HT1080 (cell line): ENCODE results near the gene MARCHF9. TPM values are rescaled to one million over a fixed set of nuclear protein-coding genes. Genes with fewer than 3 reads are reported as not detected.

ENCODE experiments used
- DNase-seq: peaks from one replicate; pipeline ENCODE4 v3.0.0-alpha.2; 2015; ENCODE audit warnings: low read depth
- total RNA-seq: library from RNA; depleted of rRNA; stranded (reverse); fragments of >200 nt; shearing (Covaris generic); gene quantifications from 2 replicates; pipeline ENCODE4 v1.2.3, GENCODE V29; 2014

The MARCHF9 gene
- total RNA-seq, 1 experiment from 2014 or later: 15.9 TPM

- no peak for DNase-seq
Measured at GRCh38 chr12:57753756-57754337, 1.1 kb upstream of the MARCHF9 start.

- no peak for DNase-seq
Measured at GRCh38 chr12:57755194-57755453, 221 bp downstream of the MARCHF9 start.

DNA sequence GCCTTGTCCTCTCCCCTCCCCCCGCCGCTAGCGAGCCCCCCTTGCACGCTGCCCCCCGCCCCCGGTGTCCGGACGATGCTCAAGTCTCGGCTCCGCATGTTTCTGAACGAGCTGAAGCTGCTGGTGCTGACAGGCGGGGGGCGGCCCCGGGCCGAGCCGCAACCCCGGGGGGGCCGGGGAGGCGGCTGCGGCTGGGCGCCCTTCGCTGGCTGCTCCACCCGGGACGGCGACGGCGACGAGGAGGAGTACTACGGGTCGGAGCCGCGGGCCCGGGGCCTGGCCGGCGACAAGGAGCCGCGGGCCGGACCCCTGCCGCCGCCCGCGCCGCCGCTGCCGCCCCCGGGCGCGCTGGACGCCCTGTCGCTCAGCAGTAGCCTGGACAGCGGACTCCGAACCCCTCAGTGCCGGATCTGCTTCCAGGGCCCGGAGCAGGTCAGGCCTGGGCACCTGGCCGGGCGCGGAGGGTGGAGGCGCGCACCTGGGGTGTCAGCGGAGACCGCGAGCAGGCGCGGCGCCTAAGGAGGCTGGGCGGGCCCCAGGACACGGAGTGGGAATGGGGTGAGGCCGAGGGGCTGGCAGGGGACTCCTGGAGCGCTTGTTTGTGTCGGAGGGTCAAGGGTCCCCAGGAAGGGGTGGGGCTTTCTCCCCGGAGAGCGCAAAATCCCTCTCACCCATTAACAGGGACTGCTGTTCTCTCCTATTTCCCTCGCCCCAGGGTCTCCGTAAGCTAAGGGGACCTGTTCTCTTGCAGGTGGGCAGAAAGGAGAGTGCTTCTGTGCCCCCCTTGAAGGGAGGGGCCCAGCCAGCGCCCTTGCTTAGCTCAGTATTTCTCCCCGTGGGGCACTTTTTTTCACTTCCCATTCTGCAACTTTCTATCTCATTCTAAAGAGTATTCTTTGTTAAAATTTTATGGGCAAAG, 810 bp downstream of the MARCHF9 start:
- DNase-seq: no peak

DNA sequence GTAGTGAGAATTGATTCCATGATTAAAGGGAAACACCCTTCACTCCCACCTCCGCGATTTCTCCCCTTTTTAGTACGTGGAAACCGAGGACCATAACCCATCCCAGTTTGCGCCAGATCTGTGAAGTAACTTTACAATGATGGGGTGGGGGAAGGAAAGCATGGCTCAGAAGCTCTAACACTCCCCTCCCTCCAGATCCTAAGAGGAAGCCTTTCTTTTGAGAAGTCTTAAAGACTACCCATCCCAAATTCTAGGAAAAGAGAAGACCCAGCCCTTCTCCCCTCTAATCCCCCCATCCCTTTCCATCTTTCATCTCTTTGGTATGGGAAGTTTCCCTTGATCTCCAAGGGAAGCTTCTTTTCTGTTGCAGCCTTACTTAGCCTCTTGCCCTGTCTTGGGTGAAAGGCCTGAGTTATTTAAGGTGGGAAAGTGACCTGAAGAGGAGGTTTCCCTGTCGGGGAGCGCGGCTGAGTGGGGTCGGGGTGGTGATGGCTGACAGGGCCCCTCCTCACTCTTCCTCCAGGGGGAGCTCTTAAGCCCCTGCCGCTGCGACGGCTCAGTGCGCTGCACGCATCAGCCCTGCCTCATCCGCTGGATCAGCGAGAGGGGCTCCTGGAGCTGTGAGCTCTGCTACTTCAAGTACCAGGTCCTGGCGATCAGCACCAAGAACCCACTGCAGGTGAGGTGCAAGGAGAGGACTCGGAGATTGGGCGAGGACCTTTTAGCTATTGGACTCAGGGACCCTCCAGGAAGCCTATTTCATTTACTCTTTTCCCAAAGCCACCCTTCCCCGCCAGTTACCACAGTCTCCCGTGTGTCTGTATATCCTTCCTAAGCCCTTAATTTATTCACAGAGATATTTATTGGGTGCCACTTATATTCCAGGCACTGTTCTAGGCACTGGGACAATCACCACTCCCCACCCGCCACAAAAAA, 1.8 kb downstream of the MARCHF9 start:
- no peak for DNase-seq

DNA sequence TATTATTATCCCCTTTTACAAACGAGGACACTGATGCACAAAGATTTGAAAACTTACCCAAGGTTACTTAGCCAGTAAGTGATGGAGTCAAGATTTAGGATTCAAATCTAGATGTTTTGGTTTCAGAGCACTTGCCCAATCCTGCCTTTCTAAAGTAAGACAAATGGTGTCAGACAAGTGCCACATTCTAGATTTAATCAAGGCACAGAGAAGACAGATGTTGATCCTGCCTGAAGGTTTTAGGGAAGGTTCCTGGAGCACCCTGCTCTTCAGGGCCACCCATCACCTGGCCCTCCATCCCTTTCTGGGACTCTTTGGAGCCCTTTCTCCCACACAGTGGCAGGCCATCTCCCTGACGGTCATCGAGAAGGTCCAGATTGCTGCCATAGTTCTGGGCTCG, 2.9 kb downstream of the MARCHF9 start:
- no peak for DNase-seq

DNA sequence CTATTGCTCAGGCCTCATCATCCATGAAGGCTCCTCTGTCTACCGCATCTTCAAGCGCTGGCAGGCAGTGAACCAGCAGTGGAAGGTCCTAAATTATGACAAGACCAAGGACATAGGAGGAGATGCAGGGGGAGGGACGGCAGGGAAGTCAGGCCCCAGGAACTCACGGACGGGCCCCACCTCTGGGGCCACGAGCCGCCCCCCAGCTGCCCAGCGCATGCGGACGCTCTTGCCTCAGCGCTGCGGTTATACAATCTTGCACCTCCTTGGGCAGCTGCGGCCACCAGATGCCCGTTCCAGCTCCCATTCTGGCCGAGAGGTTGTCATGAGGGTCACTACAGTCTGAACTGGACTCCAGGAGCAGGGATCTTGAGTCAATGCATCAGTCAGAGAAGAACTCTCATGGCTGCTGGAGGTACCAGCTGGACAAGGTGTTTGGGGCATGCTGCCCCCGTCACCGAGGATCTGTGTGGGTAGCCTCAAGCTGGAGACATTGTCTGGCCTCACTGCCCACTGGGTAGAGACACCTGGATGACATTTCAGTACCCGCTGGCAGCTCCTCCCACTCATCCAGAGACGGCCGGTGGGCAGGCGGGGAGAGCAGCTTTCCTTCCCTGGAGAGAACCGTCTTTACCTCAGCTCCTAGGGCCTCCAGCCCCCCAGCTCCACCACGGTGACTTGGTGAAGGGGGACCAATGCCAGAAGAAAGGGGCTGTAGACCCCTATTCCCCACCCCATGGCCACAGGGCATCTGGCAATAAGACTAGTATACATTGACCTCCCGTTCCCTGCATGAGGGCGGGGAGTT, 3.9 kb downstream of the MARCHF9 start:
- DNase-seq: no peak

DNA sequence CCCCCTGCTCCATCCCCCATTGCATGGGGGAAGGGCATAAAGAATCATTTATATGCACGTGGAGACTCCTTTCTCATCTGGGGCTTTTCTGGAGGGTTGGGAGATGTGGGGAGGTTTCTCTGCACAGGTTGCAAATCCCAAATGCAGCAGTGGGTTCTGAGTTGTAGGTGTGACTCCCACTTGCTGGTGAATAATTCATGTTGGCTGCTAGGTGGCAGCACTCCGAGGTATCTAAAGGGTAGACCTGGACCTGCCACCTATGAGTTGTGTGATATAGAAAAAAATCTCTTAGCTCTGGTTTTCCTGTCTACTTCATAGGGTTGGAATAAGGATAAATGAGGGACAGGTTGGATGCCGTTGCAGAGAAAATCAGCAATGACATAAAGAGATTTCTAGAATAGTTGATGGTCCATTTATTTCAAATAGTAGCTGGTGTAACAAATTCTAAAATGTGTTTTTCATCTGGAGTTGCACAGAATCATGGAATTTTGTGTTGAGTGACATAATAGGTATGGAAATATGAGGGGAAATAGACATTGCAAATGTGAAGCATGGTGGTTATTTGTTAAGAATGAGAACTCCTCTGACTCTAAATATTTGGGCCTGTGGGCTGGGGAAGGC, 4.6 kb downstream of the MARCHF9 start:
- DNase-seq: no peak

- no peak for DNase-seq
Measured at GRCh38 chr12:57760347-57760982, 5.6 kb downstream of the MARCHF9 start.

- DNase-seq: no peak
Measured at GRCh38 chr12:57761391-57761998, 6.6 kb downstream of the MARCHF9 start.

- no peak for DNase-seq
Measured at GRCh38 chr12:57762463-57762862, 7.6 kb downstream of the MARCHF9 start.

DNA sequence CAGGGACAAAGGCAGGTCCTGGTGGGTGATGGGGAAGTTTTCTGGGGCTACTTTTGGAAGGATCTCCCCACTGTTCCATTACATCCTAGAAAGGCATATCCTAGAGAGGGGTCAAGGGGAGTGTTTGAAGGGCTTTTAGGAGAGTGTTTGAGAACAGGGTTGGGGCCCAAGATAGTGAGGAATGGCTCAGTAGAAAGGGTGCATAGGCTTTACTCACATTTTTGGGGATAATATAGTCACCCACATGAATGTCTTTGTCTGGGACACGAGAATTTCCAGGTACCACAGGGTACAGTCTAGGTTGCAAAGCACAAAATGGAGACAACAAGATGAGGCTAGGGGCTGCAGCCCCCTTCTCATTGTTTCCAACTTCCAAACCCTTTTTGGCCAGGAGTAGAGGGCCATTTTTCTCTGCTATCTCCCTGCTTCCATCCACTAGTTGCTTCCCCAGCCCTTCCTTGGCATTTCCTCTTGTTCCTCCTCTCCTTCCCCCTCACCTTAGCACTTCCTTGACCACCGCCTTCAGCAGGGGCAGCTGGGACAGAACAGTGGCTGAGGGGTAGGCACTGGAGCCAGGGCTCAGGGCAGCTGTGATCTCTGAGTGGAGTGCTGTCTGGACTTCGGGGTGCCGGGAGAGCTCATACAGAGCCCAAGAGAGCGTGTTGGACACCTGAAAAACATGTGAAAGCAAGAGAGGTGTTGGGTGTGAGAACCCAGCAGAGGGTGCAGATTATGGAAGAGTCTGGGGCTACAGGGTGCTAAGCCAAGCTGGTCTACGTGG, 9.2 kb downstream of the MARCHF9 start:
- no peak for DNase-seq

- no peak for DNase-seq
Measured at GRCh38 chr12:57764662-57765002, 9.7 kb downstream of the MARCHF9 start.

DNA sequence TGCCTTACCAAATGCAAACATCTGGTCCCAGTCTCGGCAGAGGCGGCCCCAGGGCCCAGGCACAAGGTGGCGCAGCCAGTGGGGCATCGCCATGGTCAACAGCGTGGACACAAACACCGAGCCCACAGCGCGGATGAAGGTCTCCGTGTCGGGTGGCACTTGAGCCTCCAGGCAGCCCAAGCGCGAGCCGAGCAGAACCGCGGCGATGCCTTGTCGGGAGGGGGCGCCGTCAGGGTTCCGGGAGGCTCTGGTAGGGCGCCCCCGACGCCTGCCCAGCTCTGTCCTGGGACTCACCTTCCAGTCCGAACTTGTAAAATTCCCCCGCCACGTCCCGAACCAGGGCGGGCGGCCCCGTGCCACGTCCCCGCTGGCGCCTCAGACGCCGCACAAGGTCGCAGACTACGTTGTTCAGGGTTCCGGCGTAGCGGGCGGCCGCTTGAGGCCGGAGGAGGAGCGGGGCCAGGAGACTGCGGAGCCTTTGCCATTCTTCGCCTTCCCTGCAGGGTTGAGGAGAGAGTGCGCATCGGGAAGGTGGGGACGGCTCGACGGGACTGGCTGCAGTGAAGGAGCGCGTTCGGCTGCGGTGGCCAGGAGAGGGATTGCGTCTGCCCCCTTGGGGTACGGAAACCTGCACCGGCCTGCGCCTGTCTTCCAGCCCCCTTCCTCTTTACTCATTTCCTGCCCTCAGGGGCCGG, 10.2 kb downstream of the MARCHF9 start:
- DNase-seq: no peak

DNA sequence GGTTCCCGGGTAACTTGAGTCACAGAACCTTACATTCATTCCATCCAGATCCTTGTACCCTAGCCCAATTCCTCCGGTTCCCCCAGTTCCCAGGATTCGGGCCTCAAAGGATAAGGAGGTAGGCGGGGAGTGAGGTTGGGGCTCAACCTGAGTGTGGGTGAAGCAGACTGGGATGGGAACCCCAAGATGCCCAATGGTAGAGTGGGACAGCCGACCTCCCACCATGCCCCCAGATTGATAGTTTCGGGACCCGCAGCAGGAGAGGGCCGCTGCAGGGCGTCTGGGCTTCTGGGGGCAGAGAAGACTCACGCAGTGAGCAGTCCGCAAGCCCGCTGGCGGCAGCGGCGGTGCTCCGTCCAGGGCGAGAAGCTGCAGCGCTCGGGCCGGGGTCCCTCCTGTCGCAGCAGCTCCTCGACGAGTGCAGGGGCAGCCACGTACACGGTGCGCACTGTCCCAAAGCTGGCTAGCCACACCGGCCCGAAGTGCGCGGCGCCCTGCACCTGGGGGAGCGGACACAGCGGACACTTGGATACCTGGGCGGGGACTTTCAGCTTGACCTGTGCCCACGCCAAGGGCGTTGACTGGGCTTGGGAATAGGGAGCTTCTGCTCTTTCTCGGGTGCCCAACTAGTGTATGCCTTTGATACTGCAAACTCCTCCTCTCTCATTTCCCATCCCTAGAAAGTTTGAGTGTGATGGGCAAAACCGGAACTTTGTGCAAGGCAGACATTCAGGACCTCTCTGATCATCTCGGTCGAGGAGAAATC, 11.0 kb downstream of the MARCHF9 start:
- DNase-seq: no peak

DNA sequence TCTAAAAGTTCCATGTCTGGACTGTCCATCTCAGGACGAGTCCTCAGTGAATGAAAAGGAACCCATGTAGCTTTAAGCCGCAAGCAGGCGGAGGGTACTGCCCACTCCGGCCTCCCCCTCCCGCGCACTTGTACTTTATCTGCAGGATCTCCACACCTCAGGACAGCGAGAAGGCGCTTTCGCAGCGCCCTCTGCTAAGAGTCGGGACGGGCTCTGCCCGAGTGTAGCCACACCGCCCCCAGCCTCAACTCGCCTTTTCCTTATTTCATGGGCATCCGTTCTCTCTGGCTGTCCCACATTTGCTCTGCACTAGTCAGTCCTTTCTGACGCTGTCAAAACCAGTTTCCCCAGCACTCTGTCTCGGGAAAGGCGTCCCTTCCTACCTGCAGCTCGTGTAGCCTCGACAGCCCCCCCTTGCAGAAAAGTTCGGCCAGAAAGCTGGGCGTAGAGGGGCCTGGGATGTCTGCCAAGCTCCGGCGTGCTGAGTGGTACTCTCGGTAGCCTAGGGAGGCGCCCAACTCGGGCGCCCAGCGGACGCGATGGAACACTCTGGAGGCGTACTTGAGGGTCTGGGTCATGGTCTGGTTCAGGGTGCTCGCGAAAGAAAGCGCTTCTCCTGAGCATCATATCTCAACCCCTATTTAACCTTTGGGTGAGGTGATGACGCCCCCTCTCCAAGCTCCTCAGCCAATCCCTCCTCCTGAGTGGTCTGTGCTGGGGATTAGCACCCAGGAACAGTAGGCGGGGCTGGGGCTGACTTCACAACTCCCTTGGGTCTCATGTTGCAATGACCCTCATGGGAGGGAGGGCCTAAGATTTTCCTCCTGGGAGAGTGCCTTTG, 11.8 kb downstream of the MARCHF9 start, which contains the start of gene CYP27B1:
Gene CYP27B1 (minus strand): TSS at position 615 of the 841 bp plus-strand sequence. CDS start 37 bp downstream, at position 578.
- no peak for DNase-seq

- no peak for DNase-seq
Measured at GRCh38 chr12:57767305-57767698, 12.4 kb downstream of the MARCHF9 start.

GRCh38 chr12:57767876-57768275, 13.0 kb downstream of the MARCHF9 start:
- DNase-seq: no peak
